H1 (cell line): ENCODE measurements around the gene NRROS.

ENCODE experiments used
- CBX5 ChIP-seq: fragments of 300-800, 300-1000 bp; sonication (generic); IDR thresholded peaks from 2 replicates; pipeline ENCODE4 v1.7.1; 2016; ENCODE audit warnings: antibody characterized with exemption, low read length, low read depth
- CHD2 ChIP-seq: IDR thresholded peaks from 2 replicates; pipeline ENCODE4 v1.6.1; 2012; ENCODE audit warnings: low read length, improper control_type of control experiment
- CREB1 ChIP-seq: IDR thresholded peaks from 2 replicates; pipeline ENCODE4 v1.6.1; 2012; ENCODE audit warnings: inconsistent platforms
- CTCF ChIP-seq, 3 experiments: IDR thresholded peaks; 1 replicate in 2 of 3; 2 replicates in 1 of 3; pipeline versions ENCODE4 v1.5.1 to v1.6.1; 2011; ENCODE audit warnings: low read length in 3 of 3, mild to moderate bottlenecking in 3 of 3, inconsistent platforms in 2 of 3, low read depth in 1 of 3, moderate library complexity in 1 of 3; ENCODE audit not compliant: insufficient read depth in 1 of 3; ENCODE audit errors: control extremely low read depth in 1 of 3
- EP300 ChIP-seq, 2 experiments: IDR thresholded peaks; 1 replicate in 1 of 2; 2 replicates in 1 of 2; pipeline ENCODE4 v1.6.1; 2011 to 2012; ENCODE audit warnings: low read depth in 2 of 2, low read length in 2 of 2, mild to moderate bottlenecking in 2 of 2, borderline replicate concordance in 1 of 2, inconsistent platforms in 1 of 2, moderate library complexity in 1 of 2
- EZH2 ChIP-seq: fragments of 200-600 bp; sonication (generic); IDR thresholded peaks from 2 replicates; pipeline ENCODE4 v1.7.1; 2012; ENCODE audit warnings: low read depth, mild to moderate bottlenecking, moderate library complexity, low read length, inconsistent platforms; ENCODE audit not compliant: severe bottlenecking
- HDAC2 ChIP-seq, 2 experiments: fragments of 300-600 bp in 1 of 2; sonication (generic) in 1 of 2; IDR thresholded peaks; 2 replicates each; pipeline ENCODE4 v1.6.1; 2011 to 2012; ENCODE audit warnings: low read depth in 2 of 2, low read length in 2 of 2, mild to moderate bottlenecking in 2 of 2, moderate library complexity in 2 of 2, borderline replicate concordance in 1 of 2, inconsistent platforms in 1 of 2
- JUN ChIP-seq: IDR thresholded peaks from 2 replicates; pipeline ENCODE4 v1.6.1; 2011; ENCODE audit warnings: low read depth, mild to moderate bottlenecking, improper control_type of control experiment, low read length
- MAFK ChIP-seq: IDR thresholded peaks from 2 replicates; pipeline ENCODE4 v1.6.1; 2012; ENCODE audit warnings: low read depth, mild to moderate bottlenecking, improper control_type of control experiment, low read length
- POLR2A ChIP-seq, 2 experiments: IDR thresholded peaks; 1 replicate in 1 of 2; 2 replicates in 1 of 2; pipeline ENCODE4 v1.6.1; 2011; ENCODE audit warnings: low read depth in 2 of 2, low read length in 2 of 2, mild to moderate bottlenecking in 2 of 2; ENCODE audit errors: control extremely low read depth in 1 of 2
- POLR2AphosphoS5 ChIP-seq: IDR thresholded peaks from 2 replicates; pipeline ENCODE4 v1.6.1; 2011; ENCODE audit warnings: low read depth, low read length
- RFX5 ChIP-seq: IDR thresholded peaks from 2 replicates; pipeline ENCODE4 v1.6.1; 2011; ENCODE audit warnings: low read depth, low read length, improper control_type of control experiment, borderline replicate concordance
- ZNF274 ChIP-seq: IDR thresholded peaks from 2 replicates; pipeline ENCODE4 v1.7.0; 2012; ENCODE audit warnings: low read length, borderline replicate concordance; ENCODE audit errors: extremely low read depth
- TF ChIP-seq, protein P1 (sequence below): IDR thresholded peaks from 2 replicates; pipeline ENCODE4 v1.6.1; 2012; ENCODE audit warnings: inconsistent platforms

DNA sequence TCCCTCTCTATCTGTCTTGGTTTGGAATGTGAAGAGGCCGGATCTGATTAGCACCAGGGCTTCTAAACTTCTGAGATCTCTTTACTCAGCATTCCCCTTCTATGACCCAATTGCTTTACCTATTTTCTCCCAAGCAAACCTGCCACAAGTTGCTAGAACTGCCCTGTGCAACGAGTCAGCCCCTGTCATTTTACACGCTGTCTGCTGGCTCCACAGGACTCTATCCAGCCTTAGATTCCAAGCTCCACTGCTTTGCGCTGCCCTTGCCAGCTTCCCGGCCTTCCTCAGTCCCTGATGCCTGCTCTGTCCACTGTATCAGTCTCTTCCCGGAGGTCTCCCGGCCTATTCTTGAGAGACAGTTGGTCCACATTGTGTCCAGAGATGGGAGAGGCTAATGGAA lies 60.3 kb downstream of the NRROS start:
- TF ChIP-seq RFX5 (no peak), ZNF274 (no peak), POLR2A (IDR thresholded peaks at IDR 0.05; ENCODE audit: control extremely low read depth in 1 of 2, low read depth in 2 of 2, low read length in 2 of 2) (no peak), CBX5 (no peak), CTCF (IDR thresholded peaks at IDR 0.05; ENCODE audit: control extremely low read depth in 1 of 3, insufficient read depth in 1 of 3, low read depth in 1 of 3, low read length in 3 of 3) (no peak), POLR2AphosphoS5 (no peak), EZH2 (no peak), MAFK (no peak), EP300 (IDR thresholded peaks at IDR 0.05; ENCODE audit: borderline replicate concordance in 1 of 2, low read depth in 2 of 2, low read length in 2 of 2) (no peak), JUN (no peak), HDAC2 (IDR thresholded peaks at IDR 0.05; ENCODE audit: borderline replicate concordance in 1 of 2, low read depth in 2 of 2, low read length in 2 of 2) (no peak), CHD2 (no peak), CREB1 (no peak)
- TF ChIP-seq, protein P1, sequence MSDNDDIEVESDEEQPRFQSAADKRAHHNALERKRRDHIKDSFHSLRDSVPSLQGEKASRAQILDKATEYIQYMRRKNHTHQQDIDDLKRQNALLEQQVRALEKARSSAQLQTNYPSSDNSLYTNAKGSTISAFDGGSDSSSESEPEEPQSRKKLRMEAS, result no peak
